Lung (tissue), 12 donors: Measurements from ENCODE around the gene MPPED1. TPM values are rescaled to one million over a fixed set of nuclear protein-coding genes. Genes with fewer than 3 reads are reported as not detected.
A peak's percentile ranks its signal among the peaks of the same experiment; 100 is the strongest.

Experiments used
- ATAC-seq: fragments of 200-7000 bp; cut with Tn5 transposase; one replicate; pipeline ENCODE4 v1.9.1; 2020; ENCODE audit warnings: moderate number of reproducible peaks; ENCODE audit not compliant: insufficient read depth, low FRiP score
- DNase-seq, 3 donors: peaks; one replicate each; pipeline ENCODE4 v3.0.0-alpha.2; 2013 to 2017
- H3K27ac ChIP-seq, 2 donors: one replicate each; pipeline ENCODE4 v1.5.1; 2013; ENCODE audit warnings: mild to moderate bottlenecking in 2 of 2, moderate library complexity in 2 of 2, control low read depth in 1 of 2, inconsistent platforms in 1 of 2, low read depth in 1 of 2, low read length in 1 of 2
- H3K27me3 ChIP-seq, 3 donors: one replicate each; pipeline ENCODE4 v1.5.1; 2013; ENCODE audit warnings: low read length in 2 of 3; ENCODE audit not compliant: control insufficient read depth in 3 of 3, insufficient read depth in 3 of 3
- H3K36me3 ChIP-seq, 4 donors: one replicate each; pipeline ENCODE4 v1.5.1; 2013; ENCODE audit warnings: low read length in 4 of 4, mild to moderate bottlenecking in 1 of 4, moderate library complexity in 1 of 4; ENCODE audit not compliant: control insufficient read depth in 4 of 4, insufficient read depth in 4 of 4
- H3K4me1 ChIP-seq, 5 donors: one replicate each; pipeline ENCODE4 v1.5.1; 2013; ENCODE audit warnings: low read length in 5 of 5, mild to moderate bottlenecking in 2 of 5, moderate library complexity in 1 of 5; ENCODE audit not compliant: control insufficient read depth in 5 of 5, insufficient read depth in 5 of 5
- H3K4me3 ChIP-seq: one replicate; pipeline ENCODE4 v1.5.1; 2013; ENCODE audit warnings: mild to moderate bottlenecking, control low read depth, moderate library complexity
- H3K9ac ChIP-seq, 2 donors: one replicate each; pipeline ENCODE4 v1.5.1; 2013; ENCODE audit warnings: low read length in 2 of 2, control low read depth in 1 of 2; ENCODE audit not compliant: insufficient read depth in 1 of 2
- H3K9me3 ChIP-seq, 4 donors: one replicate each; pipeline ENCODE4 v1.5.1; 2013; ENCODE audit warnings: low read length in 3 of 4, mild to moderate bottlenecking in 1 of 4, moderate library complexity in 1 of 4; ENCODE audit not compliant: control insufficient read depth in 4 of 4, insufficient read depth in 3 of 4
- WGBS, 2 donors: extraction: QIAGEN DNeasy Blood & Tissue Kit; methylation state at CpG; one replicate each; pipeline ENCODE4 v1.1.7; 2013; 5-methylcytosine and 5-hydroxymethylcytosine counted together
- polyA plus RNA-seq, 2 donors: library from polyadenylated mRNA; stranded (reverse); fragments of 200-250 nt; gene quantifications; one replicate each; pipeline ENCODE4 v1.2.1, GENCODE V29; 2013
- total RNA-seq, 2 donors: library from RNA; depleted of rRNA in 1 of 2; stranded (reverse); fragments of >200 nt in 1 of 2; gene quantifications; one replicate each; pipeline ENCODE4 v1.2.1, GENCODE V29; 2014 to 2021
- TF ChIP-seq, protein P1 (sequence below): IDR thresholded peaks from 2 replicates; pipeline ENCODE4 v1.5.1; 2012; ENCODE audit warnings: mild to moderate bottlenecking; ENCODE audit errors: control extremely low read depth, extremely low read depth
- donor health status: control.
- donor health status: control.
- donor health status: Bipolar disorder and iron deficiency.
- donor health status: healthy.
- donor health status: DM: yes; HTN: yes; CAD: no.

Gene MPPED1
- total and polyA plus RNA-seq, 4 donors, result 0.05 to 0.65 TPM; not detected in 2

DNA sequence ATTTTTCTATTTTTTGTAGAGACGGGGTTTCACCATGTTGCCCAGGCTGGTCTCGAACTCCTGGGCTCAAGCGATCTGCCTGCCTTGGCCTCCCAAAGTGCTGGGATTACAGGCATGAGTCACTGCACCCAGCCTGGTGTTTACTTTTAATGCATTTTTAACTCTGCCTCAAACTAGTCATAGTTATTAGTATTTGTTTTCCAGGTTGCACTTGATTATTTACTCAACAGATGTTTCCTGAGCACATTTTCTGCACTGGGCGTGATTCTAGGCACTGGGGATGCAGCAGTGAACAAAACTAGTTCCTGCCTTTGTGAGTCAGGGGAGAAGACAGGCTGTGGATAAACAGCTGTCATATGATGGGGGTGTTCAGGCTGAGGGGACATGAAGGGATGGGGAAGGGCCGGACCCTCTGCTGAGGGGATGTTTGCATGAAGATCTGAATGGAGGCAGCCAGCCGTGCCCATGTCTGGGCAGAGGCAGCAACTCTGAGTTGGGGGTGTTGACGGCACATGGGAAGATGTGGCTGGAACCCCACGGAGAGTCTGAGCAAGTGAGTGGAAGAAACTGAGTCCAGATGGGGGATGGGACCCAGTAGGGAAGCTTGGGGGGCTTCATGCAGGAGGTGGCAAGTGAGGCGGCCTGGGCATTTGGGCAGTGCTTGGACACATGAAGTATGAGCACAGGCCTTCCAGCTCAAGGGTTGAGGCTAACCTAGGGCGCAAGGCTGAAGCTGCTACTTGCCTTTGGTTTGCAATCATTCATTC lies 34.4 kb downstream of the MPPED1 start:
- no peaks in the 10 kb centered on the region for H3K4me1 ChIP-seq
- no peak for ATAC-seq
- no peaks in the 10 kb centered on the region for H3K9me3 ChIP-seq
- peak in 2 of 3 donors; percentile 6 to 42 for DNase-seq
- H3K4me3 ChIP-seq, result no peak overlapping the region
- H3K36me3 ChIP-seq, result no peaks in the 10 kb centered on the region
- no peak overlapping the region for H3K9ac ChIP-seq
- TF ChIP-seq, protein P1, sequence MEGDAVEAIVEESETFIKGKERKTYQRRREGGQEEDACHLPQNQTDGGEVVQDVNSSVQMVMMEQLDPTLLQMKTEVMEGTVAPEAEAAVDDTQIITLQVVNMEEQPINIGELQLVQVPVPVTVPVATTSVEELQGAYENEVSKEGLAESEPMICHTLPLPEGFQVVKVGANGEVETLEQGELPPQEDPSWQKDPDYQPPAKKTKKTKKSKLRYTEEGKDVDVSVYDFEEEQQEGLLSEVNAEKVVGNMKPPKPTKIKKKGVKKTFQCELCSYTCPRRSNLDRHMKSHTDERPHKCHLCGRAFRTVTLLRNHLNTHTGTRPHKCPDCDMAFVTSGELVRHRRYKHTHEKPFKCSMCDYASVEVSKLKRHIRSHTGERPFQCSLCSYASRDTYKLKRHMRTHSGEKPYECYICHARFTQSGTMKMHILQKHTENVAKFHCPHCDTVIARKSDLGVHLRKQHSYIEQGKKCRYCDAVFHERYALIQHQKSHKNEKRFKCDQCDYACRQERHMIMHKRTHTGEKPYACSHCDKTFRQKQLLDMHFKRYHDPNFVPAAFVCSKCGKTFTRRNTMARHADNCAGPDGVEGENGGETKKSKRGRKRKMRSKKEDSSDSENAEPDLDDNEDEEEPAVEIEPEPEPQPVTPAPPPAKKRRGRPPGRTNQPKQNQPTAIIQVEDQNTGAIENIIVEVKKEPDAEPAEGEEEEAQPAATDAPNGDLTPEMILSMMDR, result no peak
- H3K27ac ChIP-seq, result no peak overlapping the region
- no peaks in the 10 kb centered on the region for H3K27me3 ChIP-seq
- WGBS, 2 donors, result 68 to 72% methylated on average over 10 of the region's 10 CpGs

DNA sequence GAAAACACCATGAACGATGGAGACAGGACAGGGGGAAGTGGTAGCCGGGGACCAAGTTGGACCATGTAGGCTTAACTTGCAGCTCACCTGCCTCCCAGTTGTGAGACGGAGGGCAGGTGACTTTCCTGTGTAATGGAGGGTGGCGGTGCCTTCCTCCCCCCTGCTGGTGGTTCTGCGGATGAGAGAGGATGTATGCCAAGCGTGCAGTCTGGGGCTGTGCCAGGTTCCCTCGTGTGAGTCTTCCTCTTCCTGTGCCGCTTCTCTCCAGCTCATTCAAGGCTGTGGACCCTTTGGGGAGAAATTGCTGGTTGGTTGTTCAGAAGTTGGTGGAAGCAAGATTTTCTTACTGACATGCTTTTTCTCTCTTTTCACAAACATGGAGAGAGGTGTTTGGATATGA lies 35.1 kb downstream of the MPPED1 start:
- Histone ChIP-seq H3K9me3 (no peaks in the 10 kb centered on the region), H3K27me3 (no peaks in the 10 kb centered on the region), H3K4me1 (no peaks in the 10 kb centered on the region), H3K36me3 (no peaks in the 10 kb centered on the region), H3K27ac (no peak overlapping the region), H3K9ac (no peak overlapping the region), H3K4me3 (no peak overlapping the region)
- 12 to 22% methylated on average over 8 of the region's 8 CpGs for WGBS, 2 donors
- DNase-seq (peak in 1 of 3 donors; percentile 19), ATAC-seq (no peak)
- TF ChIP-seq, protein P1, result no peak

DNA sequence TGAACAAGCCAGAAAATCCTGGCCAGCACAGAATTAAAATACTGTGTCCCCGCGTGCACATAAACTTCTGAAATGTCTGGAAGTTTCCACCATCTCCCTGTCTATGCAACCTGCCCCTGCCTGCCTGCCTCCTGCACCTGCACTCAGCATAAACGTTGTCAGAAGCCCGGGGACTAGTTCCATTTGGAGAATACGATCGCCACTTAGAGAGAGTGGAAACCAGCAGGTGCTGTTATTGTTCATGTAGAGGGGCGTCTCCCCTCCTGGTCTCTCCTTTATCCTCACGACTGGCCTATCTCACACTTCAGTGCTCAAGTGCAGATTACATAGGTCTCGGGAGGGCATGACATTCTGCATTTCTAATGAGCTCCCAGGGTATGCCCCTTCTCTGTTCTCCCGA lies 35.6 kb downstream of the MPPED1 start:
- Histone ChIP-seq H3K9me3 (no peaks in the 10 kb centered on the region), H3K9ac (no peak overlapping the region), H3K27me3 (no peaks in the 10 kb centered on the region), H3K4me3 (no peak overlapping the region), H3K4me1 (no peaks in the 10 kb centered on the region), H3K27ac (no peak overlapping the region), H3K36me3 (no peaks in the 10 kb centered on the region)
- ATAC-seq (no peak), DNase-seq (no peak)
- TF ChIP-seq, protein P1, result no peak
- 43 to 63% methylated on average over 10 of the region's 10 CpGs for WGBS, 2 donors
